ENCODE measurements around the gene ANKRD13B. TPM values are rescaled to one million over a fixed set of nuclear protein-coding genes. Genes with fewer than 3 reads are reported as not detected.

ANKRD13B gene
- polyA plus RNA-seq, 1 donor (not counting 4 experiments of a cell fraction or from before 2014, with no cell fraction given): 3.7 TPM

DNA sequence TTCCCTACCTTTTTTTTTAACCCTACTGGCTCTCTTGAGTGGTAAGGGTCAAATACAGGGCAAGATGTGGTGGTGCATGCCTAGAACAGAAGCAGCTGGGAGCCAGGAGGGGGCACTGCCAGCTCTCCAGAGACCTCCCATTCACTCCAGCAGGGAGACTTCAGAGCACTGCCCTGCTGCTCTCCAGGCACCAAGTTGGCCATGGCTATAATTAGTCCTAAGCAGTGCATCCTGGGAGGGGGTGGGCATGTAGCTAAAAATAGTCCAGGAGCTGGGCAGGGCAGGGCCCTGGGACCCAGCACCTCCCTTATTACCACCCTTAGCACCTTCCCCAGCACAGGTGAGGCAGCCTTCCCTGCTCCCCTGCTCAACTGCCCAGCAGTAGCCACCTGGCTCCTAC, 26.3 kb downstream of the ANKRD13B start:
- FAIRE-seq (no peak), DNase-seq (ENCODE audit: low read depth, low spot score) (no peak)
- no peaks in the 10 kb centered on the region for H4K20me1 ChIP-seq (ENCODE audit: control insufficient read depth, extremely low read depth, insufficient read depth, low read length)
- H3K4me3 ChIP-seq (ENCODE audit: control insufficient read depth in 2 of 3, extremely low read depth in 1 of 3, insufficient read depth in 2 of 3, low read depth in 1 of 3, low read length in 3 of 3): no peak overlapping the region
- H3K4me2 ChIP-seq (ENCODE audit: control insufficient read depth, extremely low read depth, insufficient read depth, low read depth, low read length): no peak overlapping the region
- no peaks in the 10 kb centered on the region for H3K9me3 ChIP-seq (ENCODE audit: control insufficient read depth, low read depth, low read length)
- H3K79me2 ChIP-seq (ENCODE audit: control insufficient read depth, insufficient read depth, low read length): peaks cover 23% of the 10 kb centered on the region
- dilution Hi-C loops (cut with MboI; ENCODE audit: extremely low pct_ligation_motif_present, low sequenced_read_pairs): no loop called here
- H2AFZ ChIP-seq (ENCODE audit: control insufficient read depth, low read length): no peak overlapping the region
- no peaks in the 10 kb centered on the region for H3K27me3 ChIP-seq (ENCODE audit: control insufficient read depth, extremely low read depth, insufficient read depth, low read length)
- TF ChIP-seq, protein P1, sequence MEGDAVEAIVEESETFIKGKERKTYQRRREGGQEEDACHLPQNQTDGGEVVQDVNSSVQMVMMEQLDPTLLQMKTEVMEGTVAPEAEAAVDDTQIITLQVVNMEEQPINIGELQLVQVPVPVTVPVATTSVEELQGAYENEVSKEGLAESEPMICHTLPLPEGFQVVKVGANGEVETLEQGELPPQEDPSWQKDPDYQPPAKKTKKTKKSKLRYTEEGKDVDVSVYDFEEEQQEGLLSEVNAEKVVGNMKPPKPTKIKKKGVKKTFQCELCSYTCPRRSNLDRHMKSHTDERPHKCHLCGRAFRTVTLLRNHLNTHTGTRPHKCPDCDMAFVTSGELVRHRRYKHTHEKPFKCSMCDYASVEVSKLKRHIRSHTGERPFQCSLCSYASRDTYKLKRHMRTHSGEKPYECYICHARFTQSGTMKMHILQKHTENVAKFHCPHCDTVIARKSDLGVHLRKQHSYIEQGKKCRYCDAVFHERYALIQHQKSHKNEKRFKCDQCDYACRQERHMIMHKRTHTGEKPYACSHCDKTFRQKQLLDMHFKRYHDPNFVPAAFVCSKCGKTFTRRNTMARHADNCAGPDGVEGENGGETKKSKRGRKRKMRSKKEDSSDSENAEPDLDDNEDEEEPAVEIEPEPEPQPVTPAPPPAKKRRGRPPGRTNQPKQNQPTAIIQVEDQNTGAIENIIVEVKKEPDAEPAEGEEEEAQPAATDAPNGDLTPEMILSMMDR (optimal IDR thresholded peaks at IDR 0.05 in 1 of 3, IDR thresholded peaks at IDR 0.05 in 1 of 3, conservative IDR thresholded peaks at IDR 0.05 in 1 of 3; ENCODE audit: extremely low read depth in 1 of 3, insufficient read depth in 2 of 3, low read length in 3 of 3): peak; percentile 41 to 60 (median 48)
- TF ChIP-seq EZH2 (IDR thresholded peaks at IDR 0.05; ENCODE audit: low read length): no peak
- peaks cover 0 to 5% of the 10 kb centered on the region in 2 experiments for H3K36me3 ChIP-seq (ENCODE audit: control insufficient read depth in 2 of 2, extremely low read depth in 1 of 2, insufficient read depth in 2 of 2, low read length in 2 of 2)
- peaks cover 76% of the 10 kb centered on the region for H3K4me1 ChIP-seq (ENCODE audit: control insufficient read depth, extremely low read depth, insufficient read depth, low read length)
- no peak overlapping the region for H3K27ac ChIP-seq (ENCODE audit: control insufficient read depth, insufficient read depth, low read length)
- no peaks in the 10 kb centered on the region for H3K9me1 ChIP-seq (ENCODE audit: control insufficient read depth, extremely low read depth, insufficient read depth, low read length)
- H3K9ac ChIP-seq (ENCODE audit: control insufficient read depth, extremely low read depth, insufficient read depth, low read length): no peak overlapping the region

DNA sequence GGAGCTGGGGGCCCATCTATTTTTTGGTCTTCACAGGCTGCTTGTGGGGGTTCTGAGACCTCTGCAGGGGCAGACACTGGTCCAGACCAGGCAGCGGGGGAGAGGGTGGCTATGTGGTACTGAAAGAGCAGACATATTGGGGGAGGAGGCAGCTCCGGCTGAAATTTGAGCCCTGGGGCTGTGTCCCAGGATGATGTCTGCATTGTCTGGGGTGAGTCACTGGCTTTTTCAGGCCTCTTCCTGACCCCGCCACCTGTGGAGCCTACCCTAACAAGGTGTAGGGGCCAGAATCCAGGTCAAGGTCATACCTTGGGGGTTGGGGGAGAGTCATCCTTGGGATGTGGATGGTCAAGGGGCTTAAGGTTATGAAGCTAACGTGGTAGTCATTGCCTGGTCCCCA, 27.3 kb downstream of the ANKRD13B start:
- Histone ChIP-seq H4K20me1 (ENCODE audit: control insufficient read depth, extremely low read depth, insufficient read depth, low read length) (no peaks in the 10 kb centered on the region), H3K27me3 (ENCODE audit: control insufficient read depth, extremely low read depth, insufficient read depth, low read length) (no peaks in the 10 kb centered on the region), H3K9me3 (ENCODE audit: control insufficient read depth, low read depth, low read length) (no peaks in the 10 kb centered on the region), H3K9ac (ENCODE audit: control insufficient read depth, extremely low read depth, insufficient read depth, low read length) (no peak overlapping the region), H3K4me2 (ENCODE audit: control insufficient read depth, extremely low read depth, insufficient read depth, low read depth, low read length) (peak overlapping the region; percentile 54), H3K79me2 (ENCODE audit: control insufficient read depth, insufficient read depth, low read length) (peaks cover 23% of the 10 kb centered on the region), H3K9me1 (ENCODE audit: control insufficient read depth, extremely low read depth, insufficient read depth, low read length) (no peaks in the 10 kb centered on the region), H3K27ac (ENCODE audit: control insufficient read depth, insufficient read depth, low read length) (peak overlapping the region; percentile 51), H3K4me1 (ENCODE audit: control insufficient read depth, extremely low read depth, insufficient read depth, low read length) (peaks cover 77% of the 10 kb centered on the region), H2AFZ (ENCODE audit: control insufficient read depth, low read length) (no peak overlapping the region), H3K4me3 (ENCODE audit: control insufficient read depth in 2 of 3, extremely low read depth in 1 of 3, insufficient read depth in 2 of 3, low read depth in 1 of 3, low read length in 3 of 3) (no peak overlapping the region), H3K36me3 (ENCODE audit: control insufficient read depth in 2 of 2, extremely low read depth in 1 of 2, insufficient read depth in 2 of 2, low read length in 2 of 2) (peaks cover 0 to 5% of the 10 kb centered on the region in 2 experiments)
- dilution Hi-C loops (cut with MboI; ENCODE audit: extremely low pct_ligation_motif_present, low sequenced_read_pairs): loop anchor here (10.0 kb wide), 1 partner anchor 295 kb away; no protein-coding TSS in a partner anchor
- TF ChIP-seq EZH2 (IDR thresholded peaks at IDR 0.05; ENCODE audit: low read length): no peak
- TF ChIP-seq, protein P1 (optimal IDR thresholded peaks at IDR 0.05 in 1 of 3, IDR thresholded peaks at IDR 0.05 in 1 of 3, conservative IDR thresholded peaks at IDR 0.05 in 1 of 3; ENCODE audit: extremely low read depth in 1 of 3, insufficient read depth in 2 of 3, low read length in 3 of 3): no peak
- DNase-seq (ENCODE audit: low read depth, low spot score) (no peak), FAIRE-seq (peak; percentile 73)
